HG03575 (cell line): ENCODE measurements around the gene NLRP3.
"Not testable (repeated sequence)": the region's sequence is repeated elsewhere in the genome, so short reads cannot be mapped to it uniquely, and the experiment has no call there.

Source experiments
- ATAC-seq: cut with Tn5 transposase; IDR thresholded peaks from one replicate; pipeline ENCODE4 v1.9.1; 2021; ENCODE audit not compliant: unreplicated experiment, insufficient number of reproducible peaks, low FRiP score; ENCODE audit errors: extremely low read depth

The NLRP3 gene

DNA sequence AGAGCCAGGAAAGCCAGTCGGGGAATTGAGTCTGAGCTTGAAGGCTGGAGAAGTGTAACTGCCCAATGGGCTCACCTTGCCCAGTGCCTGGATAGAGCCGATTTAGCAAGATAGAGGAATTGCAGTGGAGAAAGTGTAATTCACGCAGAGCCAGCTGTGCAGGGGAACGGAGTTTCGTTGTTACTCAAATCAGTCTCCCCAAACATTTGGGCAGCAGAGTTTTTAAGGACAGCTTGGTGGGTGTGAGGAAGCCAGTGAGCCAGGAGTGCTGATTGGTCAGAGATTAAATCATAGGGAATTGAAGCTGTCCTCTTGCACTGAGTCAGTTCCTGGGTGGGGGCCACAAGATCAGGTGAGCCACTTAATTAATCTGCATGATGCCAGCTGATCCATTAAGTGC lies 28.4 kb upstream of the NLRP3 start:
- no peak for ATAC-seq

DNA sequence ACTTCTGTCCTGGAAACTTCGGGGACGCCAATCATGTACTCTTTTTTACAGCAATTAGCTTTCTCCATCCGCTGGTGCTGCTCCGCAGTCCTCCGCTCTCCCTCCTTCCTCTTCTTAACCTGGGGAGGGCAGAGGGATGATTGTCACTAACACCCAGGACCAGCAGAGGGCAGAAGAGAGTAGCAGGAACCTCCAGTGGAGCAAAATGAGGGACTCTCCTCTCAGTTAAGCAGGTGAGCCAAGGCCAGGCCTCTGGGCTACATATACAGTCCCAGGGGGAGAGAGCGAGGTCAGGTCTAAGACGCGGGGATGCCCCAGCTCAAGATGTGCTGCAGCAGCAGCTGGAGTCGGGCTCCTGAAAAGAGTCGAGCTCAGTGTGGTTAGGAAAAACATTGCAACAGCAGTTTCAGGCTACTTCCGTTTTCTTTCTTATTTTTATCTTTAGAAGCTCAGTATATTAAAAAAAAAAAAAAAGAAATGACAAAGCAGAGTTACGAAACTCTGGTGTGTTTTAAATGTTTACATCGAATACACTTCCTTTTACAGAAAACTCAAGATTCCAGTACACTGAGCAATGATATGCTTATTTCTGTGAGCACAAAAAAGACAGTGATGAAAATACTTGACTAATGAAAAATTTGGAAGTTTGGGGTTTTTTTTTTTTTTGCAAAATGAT lies 25.7 kb upstream of the NLRP3 start:
- peak; percentile 100 for ATAC-seq

GRCh38 chr1:247390996-247391395 lies 25.0 kb upstream of the NLRP3 start:
- no peak for ATAC-seq

DNA sequence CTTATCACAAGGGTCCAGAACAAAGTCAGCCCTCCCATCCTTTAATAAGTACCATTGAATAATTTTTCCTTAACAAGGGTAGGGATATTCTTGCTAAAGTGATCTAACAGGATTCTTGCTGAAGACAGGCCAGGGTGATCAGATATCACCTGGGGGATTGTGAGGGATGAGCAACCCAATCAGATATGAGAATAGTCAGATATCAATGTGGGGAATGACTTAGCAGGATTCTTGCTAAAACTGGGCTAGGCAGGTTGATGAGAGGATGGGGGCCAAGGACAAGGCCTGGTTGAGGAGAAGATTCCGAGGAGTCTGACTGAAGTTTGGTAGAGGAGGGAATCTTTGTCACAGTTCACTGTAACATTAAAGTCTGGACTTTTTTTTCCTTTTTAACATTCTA lies 23.9 kb upstream of the NLRP3 start:
- ATAC-seq, result no peak

- not testable (repeated sequence) for ATAC-seq
These were observed 20.9 kb upstream of the NLRP3 start for GRCh38 chr1:247395075-247395474.

- ATAC-seq, result no peak
These were observed 15.3 kb upstream of the NLRP3 start for GRCh38 chr1:247400685-247401084.

- no peak for ATAC-seq
These were observed 14.5 kb upstream of the NLRP3 start for GRCh38 chr1:247401310-247402119.

GRCh38 chr1:247402120-247402675 lies 13.8 kb upstream of the NLRP3 start:
- no peak for ATAC-seq

DNA sequence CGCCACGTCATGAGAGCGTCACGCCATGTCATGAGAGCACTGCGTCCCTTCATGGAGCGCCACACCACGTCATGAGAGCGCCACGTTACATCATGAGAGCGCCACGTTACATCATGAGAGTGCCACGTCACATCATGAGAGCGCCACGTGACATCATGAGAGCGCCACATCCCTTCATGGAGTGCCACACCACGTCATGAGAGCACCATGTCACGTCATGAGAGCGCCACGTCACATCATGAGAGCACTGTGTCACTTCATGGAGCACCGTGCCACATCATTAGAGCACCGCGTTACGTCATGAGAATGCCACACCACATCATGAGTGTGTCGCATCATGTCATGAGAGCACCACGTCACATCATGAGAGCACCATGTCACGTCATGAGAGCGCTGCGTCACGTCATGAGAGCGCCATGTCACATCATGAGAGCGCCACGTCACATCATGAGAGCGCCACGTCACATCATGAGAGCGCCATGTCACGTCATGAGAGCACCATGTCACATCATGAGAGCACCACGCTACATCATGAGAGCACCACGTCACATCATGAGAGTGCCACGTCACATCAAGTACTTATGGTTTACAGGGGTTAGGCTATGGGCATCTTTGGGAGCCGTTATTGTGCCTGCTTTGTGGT lies 9.8 kb upstream of the NLRP3 start:
- ATAC-seq, result no peak

- ATAC-seq, result peak; percentile 82
These were observed 8.8 kb upstream of the NLRP3 start for GRCh38 chr1:247407180-247407616.

DNA sequence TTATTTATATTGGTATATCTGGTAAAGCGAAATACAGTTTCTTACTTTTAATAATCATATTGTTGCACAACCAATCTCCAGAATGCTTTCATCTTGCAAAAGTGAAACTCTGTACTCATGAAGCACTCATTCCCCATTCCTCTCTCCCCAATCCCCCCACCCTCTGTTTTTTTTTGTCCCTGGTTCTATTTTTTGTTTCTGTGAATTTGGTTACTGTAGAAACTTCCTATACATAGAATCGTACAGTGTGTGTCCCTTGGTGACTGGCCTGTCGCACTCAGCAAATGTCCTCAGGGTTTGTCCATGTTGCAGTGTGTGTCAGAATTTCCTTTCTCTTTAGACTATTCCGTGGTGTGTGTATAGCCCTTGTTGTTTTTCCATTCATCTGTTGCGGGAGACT lies 7.9 kb upstream of the NLRP3 start:
- ATAC-seq, result no peak

- ATAC-seq, result peak; percentile 89
These were observed 6.0 kb upstream of the NLRP3 start for GRCh38 chr1:247409869-247410544.

DNA sequence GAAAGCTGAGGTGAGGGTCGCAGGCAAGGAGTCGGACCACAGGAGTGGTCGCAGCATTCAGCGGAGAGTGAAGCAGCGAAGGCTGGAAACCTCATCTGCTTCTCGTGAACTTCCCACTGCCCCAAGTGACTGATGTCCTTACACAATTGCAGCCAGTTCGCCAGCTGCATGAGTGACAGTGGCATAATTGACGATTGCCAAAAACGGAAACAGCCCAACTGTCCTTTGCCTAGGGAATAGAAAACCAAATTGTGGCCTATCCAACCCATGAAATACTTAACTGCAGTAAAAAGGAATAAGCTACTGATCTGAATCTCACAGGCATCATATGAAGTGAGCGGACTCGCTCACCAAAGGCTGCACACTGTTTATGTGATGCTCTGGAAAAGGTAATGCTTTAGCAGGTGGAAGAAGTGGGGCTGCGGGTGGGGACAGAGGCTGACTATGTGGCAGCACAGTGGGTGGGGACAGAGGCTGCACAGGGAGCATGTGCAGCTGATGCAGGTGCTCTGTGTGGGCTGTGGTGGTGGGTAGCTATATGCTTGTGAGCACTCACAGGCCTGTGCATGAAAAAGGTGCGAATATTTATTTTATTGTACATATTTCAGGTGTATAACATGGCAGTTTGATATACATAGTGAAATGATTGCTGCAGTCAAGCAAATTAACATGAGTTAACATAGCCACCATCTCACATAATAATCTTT lies 4.2 kb upstream of the NLRP3 start:
- no peak for ATAC-seq

DNA sequence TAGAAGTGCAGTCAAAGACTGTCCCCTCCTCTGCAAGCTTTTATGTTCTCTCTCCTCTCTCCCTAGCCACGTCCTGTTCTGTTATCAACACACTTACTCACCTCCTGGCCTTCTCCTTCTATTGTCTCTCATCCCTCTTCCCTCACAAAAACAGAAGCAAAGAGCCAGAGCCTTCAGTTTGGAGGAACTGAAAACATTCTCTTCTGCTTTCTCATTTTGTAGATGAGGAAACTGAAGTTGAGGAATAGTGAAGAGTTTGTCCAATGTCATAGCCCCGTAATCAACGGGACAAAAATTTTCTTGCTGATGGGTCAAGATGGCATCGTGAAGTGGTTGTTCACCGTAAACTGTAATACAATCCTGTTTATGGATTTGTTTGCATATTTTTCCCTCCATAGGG lies 1.9 kb downstream of the NLRP3 start:
- ATAC-seq, result no peak

- no peak for ATAC-seq
These were observed 3.4 kb downstream of the NLRP3 start for GRCh38 chr1:247419336-247419735.

DNA sequence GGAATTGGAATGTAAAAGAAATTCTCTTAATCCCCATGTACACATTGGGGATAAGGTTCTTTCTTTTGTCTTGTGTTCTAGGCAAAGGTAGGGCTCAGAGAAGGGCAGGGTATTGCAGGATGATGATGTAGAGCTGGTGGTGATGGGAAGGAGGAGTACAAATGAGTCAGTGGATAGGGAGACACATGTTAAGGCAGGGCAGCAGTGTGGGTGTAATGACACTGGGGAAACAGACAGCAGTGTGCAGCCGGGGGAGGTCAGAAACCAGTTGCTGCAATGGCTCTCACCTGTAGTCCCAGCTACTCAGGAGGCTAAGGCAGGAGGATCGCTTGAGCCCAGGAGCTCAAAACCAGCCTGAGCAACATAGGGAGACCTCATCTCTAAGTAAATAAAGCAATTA lies 5.1 kb downstream of the NLRP3 start:
- no peak for ATAC-seq

GRCh38 chr1:247429496-247429895 lies 13.5 kb downstream of the NLRP3 start:
- ATAC-seq, result no peak

DNA sequence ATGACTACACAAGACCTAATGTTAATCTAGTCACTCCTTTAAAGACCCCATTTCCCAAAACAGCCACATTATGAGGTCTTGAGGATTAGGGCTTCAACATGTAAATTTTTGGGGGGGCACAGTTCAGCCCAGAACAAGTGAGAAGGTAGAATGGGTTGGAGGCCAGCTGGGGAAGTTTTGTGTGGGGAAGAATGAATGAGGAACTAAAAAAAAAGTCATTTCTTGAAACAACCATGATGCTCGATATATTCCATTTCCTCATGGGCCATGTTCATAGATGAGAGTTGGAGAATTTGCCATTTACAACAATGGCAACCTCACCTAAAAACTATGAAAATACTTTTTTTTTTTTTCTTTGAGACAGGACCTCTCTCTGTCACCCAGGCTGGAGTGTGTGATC lies 14.5 kb downstream of the NLRP3 start:
- ATAC-seq, result no peak

GRCh38 chr1:247431643-247432042 lies 15.7 kb downstream of the NLRP3 start:
- no peak for ATAC-seq
